Spleen (tissue), 7 donors: ENCODE results near the gene MX1.

Source experiments
- POLR2AphosphoS5 ChIP-seq, 3 donors: sonication (generic); formaldehyde crosslinking; IDR thresholded peaks; one replicate each; pipeline ENCODE4 v1.5.1; 2017; ENCODE audit warnings: antibody characterized with exemption in 3 of 3
- TF ChIP-seq, protein P1 (sequence below), 11 experiments: fragments of 200-600 bp in 7 of 11; fragments of 450-650 bp in 4 of 11; sonication (generic) in 4 of 11; IDR thresholded peaks in 8 of 11; conservative IDR thresholded peaks in 3 of 11; 1 replicate in 7 of 11; 2 replicates in 4 of 11; pipeline versions ENCODE4 v1.4.0 to v1.8.0; 2016 to 2021; ENCODE audit warnings: antibody characterized with exemption in 11 of 11, inconsistent platforms in 4 of 11, mild to moderate bottlenecking in 1 of 11
- donor health status: DM: no; HTN: no; CAD: no; lungs with moderate emphysema.
- donor health status: DM: no; HTN: no; CAD: no.
- donor health status: DM: no; HTN: no; CAD: no.

GRCh38 chr21:41465176-41465781, 39.2 kb downstream of the MX1 start:
- TF ChIP-seq, protein P1, sequence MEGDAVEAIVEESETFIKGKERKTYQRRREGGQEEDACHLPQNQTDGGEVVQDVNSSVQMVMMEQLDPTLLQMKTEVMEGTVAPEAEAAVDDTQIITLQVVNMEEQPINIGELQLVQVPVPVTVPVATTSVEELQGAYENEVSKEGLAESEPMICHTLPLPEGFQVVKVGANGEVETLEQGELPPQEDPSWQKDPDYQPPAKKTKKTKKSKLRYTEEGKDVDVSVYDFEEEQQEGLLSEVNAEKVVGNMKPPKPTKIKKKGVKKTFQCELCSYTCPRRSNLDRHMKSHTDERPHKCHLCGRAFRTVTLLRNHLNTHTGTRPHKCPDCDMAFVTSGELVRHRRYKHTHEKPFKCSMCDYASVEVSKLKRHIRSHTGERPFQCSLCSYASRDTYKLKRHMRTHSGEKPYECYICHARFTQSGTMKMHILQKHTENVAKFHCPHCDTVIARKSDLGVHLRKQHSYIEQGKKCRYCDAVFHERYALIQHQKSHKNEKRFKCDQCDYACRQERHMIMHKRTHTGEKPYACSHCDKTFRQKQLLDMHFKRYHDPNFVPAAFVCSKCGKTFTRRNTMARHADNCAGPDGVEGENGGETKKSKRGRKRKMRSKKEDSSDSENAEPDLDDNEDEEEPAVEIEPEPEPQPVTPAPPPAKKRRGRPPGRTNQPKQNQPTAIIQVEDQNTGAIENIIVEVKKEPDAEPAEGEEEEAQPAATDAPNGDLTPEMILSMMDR (IDR thresholded peaks at IDR 0.05 in 8 of 11, conservative IDR thresholded peaks at IDR 0.05 in 3 of 11) = no peak
- TF ChIP-seq POLR2AphosphoS5 (IDR thresholded peaks at IDR 0.05) = no peak
